ENCODE data around the gene EVC2.
A peak's percentile ranks its signal among the peaks of the same experiment; 100 is the strongest.

Gene EVC2

GRCh38 chr4:5710961-5711478, 2.7 kb upstream of the EVC2 start, which contains the start of gene EVC:
EVC (plus strand) TSS chr4:5711201; CDS start chr4:5711381, 180 bp downstream.
- DNase-seq (ENCODE audit: low spot score) = peak; percentile 44

- peak; percentile 8 for DNase-seq (ENCODE audit: low spot score)
Observed at GRCh38 chr4:5710065-5710960, 2.0 kb upstream of the EVC2 start.

GRCh38 chr4:5709207-5709575, 832 bp upstream of the EVC2 start:
- DNase-seq (ENCODE audit: low spot score) = no peak

- no peak for DNase-seq (ENCODE audit: low spot score)
Observed at GRCh38 chr4:5707778-5708448, 446 bp downstream of the EVC2 start.

- DNase-seq (ENCODE audit: low spot score) = no peak
Observed at GRCh38 chr4:5707366-5707765, 993 bp downstream of the EVC2 start.

GRCh38 chr4:5706486-5707290, 1.7 kb downstream of the EVC2 start:
- no peak for DNase-seq (ENCODE audit: low spot score)

GRCh38 chr4:5705647-5706320, 2.6 kb downstream of the EVC2 start:
- no peak for DNase-seq (ENCODE audit: low spot score)

GRCh38 chr4:5704276-5704675, 4.1 kb downstream of the EVC2 start:
- no peak for DNase-seq (ENCODE audit: low spot score)

- no peak for DNase-seq (ENCODE audit: low spot score)
Observed at GRCh38 chr4:5703831-5704230, 4.5 kb downstream of the EVC2 start.

- no peak for DNase-seq (ENCODE audit: low spot score)
Observed at GRCh38 chr4:5701971-5702370, 6.4 kb downstream of the EVC2 start.

- no peak for DNase-seq (ENCODE audit: low spot score)
Observed at GRCh38 chr4:5700459-5700858, 7.9 kb downstream of the EVC2 start.

- no peak for DNase-seq (ENCODE audit: low spot score)
Observed at GRCh38 chr4:5696341-5696740, 12.0 kb downstream of the EVC2 start.

- DNase-seq (ENCODE audit: low spot score) = no peak
Observed at GRCh38 chr4:5693871-5694270, 14.5 kb downstream of the EVC2 start.

GRCh38 chr4:5691491-5692132, 16.7 kb downstream of the EVC2 start:
- no peak for DNase-seq (ENCODE audit: low spot score)

GRCh38 chr4:5689065-5689464, 19.3 kb downstream of the EVC2 start:
- DNase-seq (ENCODE audit: low spot score) = no peak

GRCh38 chr4:5686338-5686737, 22.0 kb downstream of the EVC2 start:
- no peak for DNase-seq (ENCODE audit: low spot score)

GRCh38 chr4:5685296-5685695, 23.1 kb downstream of the EVC2 start:
- DNase-seq (ENCODE audit: low spot score) = no peak

GRCh38 chr4:5683566-5683965, 24.8 kb downstream of the EVC2 start:
- DNase-seq (ENCODE audit: low spot score) = no peak

GRCh38 chr4:5678977-5679376, 29.4 kb downstream of the EVC2 start:
- DNase-seq (ENCODE audit: low spot score) = no peak

- DNase-seq (ENCODE audit: low spot score) = no peak
Observed at GRCh38 chr4:5676763-5677162, 31.6 kb downstream of the EVC2 start.

GRCh38 chr4:5666741-5667140, 41.6 kb downstream of the EVC2 start:
- DNase-seq (ENCODE audit: low spot score) = no peak

All from COLO829 (cell line).